CD4-positive, alpha-beta T cell (primary cell): ENCODE data around the gene ADSS1. TPM values are rescaled to one million over a fixed set of nuclear protein-coding genes. Genes with fewer than 3 reads are reported as not detected.
A peak's percentile ranks its signal among the peaks of the same experiment; 100 is the strongest.

Source experiments
- ATAC-seq: fragments of 200-7000 bp; cut with Tn5 transposase; one replicate; pipeline ENCODE4 v1.10.0; 2022; ENCODE audit warnings: mild to moderate bottlenecking; ENCODE audit not compliant: poor library complexity
- CTCF ChIA-PET: fragments of 350-600 bp; sonication (Branson Sonifier 250); formaldehyde crosslinking; loops from one replicate; lab custom pipeline; 2021; ENCODE audit warnings: antibody characterized with exemption, inconsistent platforms; lab: Charles Lee
- POLR2A ChIA-PET: fragments of 350-600 bp; sonication (Branson Sonifier 250); formaldehyde crosslinking; loops from one replicate; lab custom pipeline; 2021; ENCODE audit warnings: antibody characterized with exemption, inconsistent platforms; lab: Charles Lee
- DNase-seq, 14 experiments: peaks; one replicate each; pipeline ENCODE4 v3.0.0-alpha.2; 2013 to 2020; ENCODE audit warnings: mixed read lengths in 2 of 14
- H3K27ac ChIP-seq, 2 donors: one replicate each; pipeline versions ENCODE4 v1.5.1 to v1.7.0; 2013; ENCODE audit warnings: low read length in 2 of 2, low read depth in 1 of 2, mild to moderate bottlenecking in 1 of 2
- H3K27me3 ChIP-seq, 2 experiments: 1 replicate in 1 of 2; 2 replicates in 1 of 2; pipeline versions ENCODE4 v1.6.1 to v1.7.0; 2013; ENCODE audit warnings: low read length in 2 of 2, control low read depth in 1 of 2, mild to moderate bottlenecking in 1 of 2, moderate library complexity in 1 of 2; ENCODE audit not compliant: insufficient read depth in 2 of 2, control insufficient read depth in 1 of 2
- H3K36me3 ChIP-seq: one replicate; pipeline ENCODE4 v1.6.1; 2013; ENCODE audit warnings: low read length, control low read depth; ENCODE audit not compliant: insufficient read depth
- H3K4me1 ChIP-seq: one replicate; pipeline ENCODE4 v1.6.1; 2013; ENCODE audit warnings: low read length, control low read depth; ENCODE audit not compliant: insufficient read depth
- H3K4me3 ChIP-seq: one replicate; pipeline ENCODE4 v1.5.1; 2013; ENCODE audit warnings: mild to moderate bottlenecking, low read length, moderate library complexity
- H3K9me3 ChIP-seq, 2 experiments: 1 replicate in 1 of 2; 2 replicates in 1 of 2; pipeline versions ENCODE4 v1.6.1 to v1.7.0; 2013; ENCODE audit warnings: low read length in 2 of 2, mild to moderate bottlenecking in 2 of 2, control low read depth in 1 of 2, moderate library complexity in 1 of 2; ENCODE audit not compliant: control insufficient read depth in 1 of 2, insufficient read depth in 1 of 2
- H3K27ac Mint-ChIP-seq: one replicate; pipeline ENCODE4 v1.8.0; 2020; ENCODE audit warnings: mixed read lengths
- H3K27me3 Mint-ChIP-seq: one replicate; pipeline ENCODE4 v1.8.0; 2021; ENCODE audit warnings: mixed read lengths
- H3K36me3 Mint-ChIP-seq: one replicate; pipeline ENCODE4 v1.8.0; 2021; ENCODE audit warnings: low read depth, mixed read lengths
- H3K4me1 Mint-ChIP-seq: one replicate; pipeline ENCODE4 v1.8.0; 2021; ENCODE audit warnings: low read depth, mixed read lengths
- H3K4me3 Mint-ChIP-seq: one replicate; pipeline ENCODE4 v1.8.0; 2020; ENCODE audit warnings: mild to moderate bottlenecking, mixed read lengths
- H3K9me3 Mint-ChIP-seq: one replicate; pipeline ENCODE4 v1.8.0; 2020; ENCODE audit warnings: mixed read lengths
- CTCF ChIP-seq: fragments of 200-600 bp; IDR thresholded peaks from one replicate; pipeline ENCODE4 v1.8.0; 2022; ENCODE audit warnings: antibody characterized with exemption, mild to moderate bottlenecking
- intact Hi-C, 2 experiments: fragments of 100-400 bp; cut with DNase I in 1 of 2; cut with micrococcal nuclease in 1 of 2; formaldehyde crosslinking; loops; one replicate each; pipeline versions ENCODE4 v1.15.1 to v1.9.0; 2023 to 2025; cut with DNase I, micrococcal nuclease
- total RNA-seq, 174 experiments: library from RNA in 2 of 174; stranded (reverse) in 2 of 174; gene quantifications; one replicate each; pipeline ENCODE4 v1.2.3 and lab custom pipeline; 2021 to 2026

ADSS1 gene
- total RNA-seq, 2 experiments from 2014 or later, result 2.0 to 2.7 TPM

DNA sequence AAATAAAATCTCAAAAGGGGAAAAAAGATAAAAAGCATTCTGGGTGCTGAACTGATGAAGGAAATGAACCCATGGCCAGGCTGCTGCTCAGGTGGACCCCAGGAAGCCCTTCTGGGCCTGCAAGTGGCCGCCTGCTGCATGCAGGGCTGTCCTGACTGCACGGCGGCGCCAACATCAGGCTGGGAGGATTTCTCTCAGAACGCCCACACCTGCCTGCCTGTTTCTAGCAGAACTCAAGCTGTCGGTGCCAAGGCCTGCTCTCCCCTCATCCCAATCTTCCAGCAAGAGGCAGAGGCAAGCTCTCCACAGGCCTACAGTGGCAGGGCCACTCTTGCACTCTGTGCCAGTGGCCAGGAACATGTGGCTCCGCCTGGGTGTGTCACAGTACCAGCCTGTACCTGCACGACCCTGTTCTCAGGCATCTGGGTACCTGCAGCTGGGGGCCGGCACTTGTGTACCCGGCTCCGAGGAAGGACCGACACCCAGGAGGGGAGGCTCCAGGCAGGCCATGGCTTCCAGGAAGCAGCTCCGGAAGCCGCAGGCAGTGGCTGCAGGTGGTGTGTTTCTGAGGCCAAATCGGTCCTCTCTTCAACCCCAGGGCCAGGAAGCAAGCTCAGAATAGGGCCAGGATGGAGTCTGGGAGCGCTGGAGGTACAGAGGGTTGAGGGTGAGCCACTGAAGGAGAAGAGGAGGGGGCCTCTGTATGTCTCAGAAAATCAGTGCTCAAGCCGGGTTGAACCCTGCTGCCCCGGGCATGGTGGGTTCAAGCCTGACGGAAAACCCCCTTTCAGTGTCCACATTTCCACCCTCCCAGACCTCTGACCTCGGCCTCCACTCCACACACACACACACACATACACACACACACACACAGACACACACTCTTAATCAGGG, 37.2 kb upstream of the ADSS1 start:
- ChIA-PET POLR2A (interaction anchor here (1.4 to 1.7 kb wide), 2 partner anchors 9 to 21 kb away, joined by 5 to 11 read pairs; no protein-coding TSS in a partner anchor), CTCF (no interaction called here)
- Mint-ChIP-seq H3K9me3 (no peaks in the 10 kb centered on the region), H3K4me3 (peak overlapping the region; percentile 79), H3K36me3 (no peaks in the 10 kb centered on the region), H3K27me3 (no peaks in the 10 kb centered on the region), H3K27ac (peak overlapping the region; percentile 71), H3K4me1 (peaks cover 44% of the 10 kb centered on the region)
- no peaks in the 10 kb centered on the region for H3K27me3 ChIP-seq
- TF ChIP-seq CTCF, result no peak
- peaks cover 3% of the 10 kb centered on the region for H3K36me3 ChIP-seq
- H3K9me3 ChIP-seq, result no peaks in the 10 kb centered on the region
- H3K4me3 ChIP-seq, result no peak overlapping the region
- peak in 5 of 14 experiments; percentile 17 to 51 (median 46) for DNase-seq
- no peak overlapping the region for H3K27ac ChIP-seq
- ATAC-seq, result peak; percentile 13
- H3K4me1 ChIP-seq, result peaks cover 56% of the 10 kb centered on the region
- intact Hi-C loops, result no loop called here

DNA sequence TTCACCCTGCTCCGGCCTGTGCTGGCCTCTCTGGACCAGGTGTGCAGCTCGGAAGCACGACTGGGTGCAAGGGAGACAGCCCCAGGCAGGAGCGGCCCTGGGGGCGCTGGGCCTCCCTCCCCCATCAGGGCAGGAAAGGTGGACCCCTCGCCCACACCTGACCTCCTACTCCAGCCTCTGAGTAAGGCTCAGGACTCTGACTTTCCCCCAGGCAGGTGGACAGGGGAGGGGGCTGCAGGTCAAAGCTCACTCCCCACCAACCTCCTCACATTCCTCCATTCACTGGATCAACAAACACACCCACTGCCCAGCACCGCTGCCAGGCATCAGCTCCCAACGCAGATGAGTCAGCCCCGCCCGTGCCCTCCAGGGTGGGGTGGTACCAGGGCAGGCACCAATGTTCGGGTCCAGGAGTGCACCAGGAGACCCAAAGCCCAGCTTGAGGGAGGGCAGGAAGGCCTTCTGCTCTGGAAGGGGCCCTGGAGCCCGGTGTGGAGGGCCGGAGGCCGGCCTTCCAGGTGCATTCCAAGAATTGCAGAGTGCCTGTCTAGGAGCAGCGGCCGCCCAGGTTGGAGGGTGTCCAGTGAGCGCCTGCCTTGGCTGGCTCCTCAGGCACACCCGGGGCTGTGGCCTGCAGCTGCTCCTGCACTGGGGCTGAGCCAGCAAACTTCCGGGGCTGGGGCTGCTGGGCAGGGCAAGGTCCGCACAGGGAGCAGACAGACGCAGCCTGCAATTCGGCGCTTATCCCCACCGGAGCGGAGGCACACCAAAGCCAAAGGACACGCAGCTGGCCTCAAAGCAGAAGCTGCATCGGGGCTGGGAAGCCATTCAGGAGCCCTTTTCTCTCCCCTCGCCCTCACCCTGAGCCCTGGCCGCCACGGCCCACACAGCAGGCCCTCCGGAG, 36.2 kb upstream of the ADSS1 start:
- H3K4me3 ChIP-seq, result no peak overlapping the region
- Mint-ChIP-seq H3K9me3 (no peaks in the 10 kb centered on the region), H3K27ac (peak overlapping the region; percentile 71), H3K4me3 (peak overlapping the region; percentile 80), H3K27me3 (no peaks in the 10 kb centered on the region), H3K36me3 (no peaks in the 10 kb centered on the region), H3K4me1 (peaks cover 44% of the 10 kb centered on the region)
- ChIA-PET CTCF (no interaction called here), POLR2A (interaction anchor here (1.4 to 1.7 kb wide), 2 partner anchors 10 to 22 kb away, joined by 5 to 11 read pairs; no protein-coding TSS in a partner anchor)
- intact Hi-C loops, result loop anchor here in 1 of 2 experiments (2.0 kb wide), 1 partner anchor 65 kb away; the partner anchor contains the start of gene SIVA1
- ATAC-seq (no peak), DNase-seq (no peak)
- H3K4me1 ChIP-seq, result peaks cover 65% of the 10 kb centered on the region
- peaks cover 5% of the 10 kb centered on the region for H3K36me3 ChIP-seq
- no peaks in the 10 kb centered on the region for H3K27me3 ChIP-seq
- H3K9me3 ChIP-seq, result no peaks in the 10 kb centered on the region
- peak overlapping the region in 1 of 2 donors; percentile 23 for H3K27ac ChIP-seq
- TF ChIP-seq CTCF, result no peak

DNA sequence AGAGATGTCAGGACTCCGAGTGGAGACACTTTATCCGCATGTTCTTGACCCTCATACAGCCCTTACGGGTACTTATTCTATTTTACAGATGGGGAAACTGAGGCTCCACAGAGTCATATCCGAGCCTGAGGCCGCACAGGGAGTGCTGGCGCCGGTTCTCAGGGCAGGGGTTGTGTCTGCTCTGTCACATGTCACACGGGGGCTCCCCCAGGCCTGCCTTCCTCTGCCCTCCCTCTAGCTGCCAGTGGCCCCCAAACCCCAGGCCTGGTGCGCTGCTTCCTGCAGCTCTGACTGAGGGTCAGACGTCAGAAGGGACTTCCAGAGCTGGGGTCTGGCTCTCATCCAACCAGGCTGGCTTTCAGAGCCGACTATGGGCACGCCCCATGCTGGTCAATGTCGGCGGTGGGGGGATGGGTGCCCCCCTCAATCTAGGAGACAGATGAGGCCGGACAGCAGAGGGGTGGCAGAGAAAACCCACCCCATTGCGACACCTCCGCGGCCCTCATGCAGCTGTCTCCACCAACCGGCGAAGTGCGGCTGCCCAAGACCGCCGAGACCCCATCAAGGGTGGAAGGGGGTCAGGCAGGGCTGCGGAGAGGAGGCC, 35.4 kb upstream of the ADSS1 start:
- DNase-seq, result peak in 2 of 14 experiments; percentile 32 to 60
- intact Hi-C loops, result loop anchor here in 1 of 2 experiments (2.0 kb wide), 1 partner anchor 64 kb away; the partner anchor contains the start of gene SIVA1
- H3K36me3 Mint-ChIP-seq, result no peaks in the 10 kb centered on the region
- H3K27me3 Mint-ChIP-seq, result no peaks in the 10 kb centered on the region
- H3K9me3 Mint-ChIP-seq, result no peaks in the 10 kb centered on the region
- H3K4me1 Mint-ChIP-seq, result peaks cover 48% of the 10 kb centered on the region
- peak overlapping the region; percentile 39 for H3K4me3 ChIP-seq
- no peak for TF ChIP-seq CTCF
- ATAC-seq, result no peak
- H3K36me3 ChIP-seq, result peaks cover 5% of the 10 kb centered on the region
- H3K27ac ChIP-seq, result peak overlapping the region in 1 of 2 donors; percentile 29
- CTCF ChIA-PET, result no interaction called here
- no peaks in the 10 kb centered on the region for H3K9me3 ChIP-seq
- H3K4me3 Mint-ChIP-seq, result peak overlapping the region; percentile 80
- POLR2A ChIA-PET, result no interaction called here
- H3K4me1 ChIP-seq, result peaks cover 73% of the 10 kb centered on the region
- H3K27me3 ChIP-seq, result no peaks in the 10 kb centered on the region
- H3K27ac Mint-ChIP-seq, result no peak overlapping the region
